ENCODE data around the gene MDFIC.

MDFIC gene

GRCh38 chr7:114916261-114916892 lies 5.5 kb upstream of the MDFIC start:
- Mint-ChIP-seq H3K4me3 (no peak overlapping the region), H3K4me1 (ENCODE audit: low read depth) (no peaks in the 10 kb centered on the region), H3K27ac (no peak overlapping the region), H3K27me3 (no peaks in the 10 kb centered on the region), H3K9me3 (no peaks in the 10 kb centered on the region), H3K36me3 (ENCODE audit: low read depth) (no peaks in the 10 kb centered on the region)
- intact Hi-C loops (cut with micrococcal nuclease) = no loop called here

DNA sequence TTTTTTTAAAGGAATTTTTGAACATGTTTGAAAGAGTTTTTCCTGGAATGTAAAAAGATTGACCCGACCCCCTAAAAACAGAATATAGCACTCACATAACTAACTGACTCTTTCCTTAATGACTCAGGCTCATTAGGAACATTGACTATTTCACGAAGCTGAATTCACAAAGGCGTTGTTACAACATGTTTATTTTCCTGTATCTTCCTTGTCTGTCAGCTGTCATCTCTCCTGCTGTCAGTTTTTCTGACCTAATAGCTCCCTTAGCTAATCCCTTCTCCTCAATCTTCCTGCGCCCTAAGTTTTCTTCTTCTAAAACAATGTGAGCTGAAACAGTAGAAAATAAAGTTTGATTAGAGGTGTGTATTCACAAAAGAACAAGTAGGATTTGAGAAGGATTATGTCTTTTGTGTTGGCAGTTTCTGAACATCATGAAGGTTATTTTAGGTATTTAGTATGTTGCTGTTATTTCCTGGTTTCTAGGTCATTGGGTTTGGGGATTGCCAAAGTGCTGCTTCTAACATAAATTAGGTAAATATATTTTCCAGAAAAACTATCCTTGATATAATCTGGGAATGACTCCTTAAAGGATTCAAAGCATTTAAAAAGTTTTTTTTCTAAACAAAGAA lies 4.6 kb upstream of the MDFIC start:
- Mint-ChIP-seq H3K27me3 (no peaks in the 10 kb centered on the region), H3K36me3 (ENCODE audit: low read depth) (peaks cover 6% of the 10 kb centered on the region), H3K4me1 (ENCODE audit: low read depth) (no peaks in the 10 kb centered on the region), H3K4me3 (no peak overlapping the region), H3K27ac (no peak overlapping the region), H3K9me3 (no peaks in the 10 kb centered on the region)
- intact Hi-C loops (cut with micrococcal nuclease) = no loop called here

GRCh38 chr7:114919587-114919986 lies 2.3 kb upstream of the MDFIC start:
- Mint-ChIP-seq H3K36me3 (ENCODE audit: low read depth) (peaks cover 8% of the 10 kb centered on the region), H3K27me3 (no peaks in the 10 kb centered on the region), H3K4me1 (ENCODE audit: low read depth) (no peaks in the 10 kb centered on the region), H3K4me3 (no peak overlapping the region), H3K27ac (no peak overlapping the region), H3K9me3 (no peaks in the 10 kb centered on the region)
- intact Hi-C loops (cut with micrococcal nuclease) = no loop called here

- Mint-ChIP-seq H3K4me3 (peak overlapping the region; percentile 100), H3K36me3 (ENCODE audit: low read depth) (peaks cover 8% of the 10 kb centered on the region), H3K9me3 (no peaks in the 10 kb centered on the region), H3K27me3 (no peaks in the 10 kb centered on the region), H3K27ac (peak overlapping the region; percentile 99), H3K4me1 (ENCODE audit: low read depth) (peaks cover 6% of the 10 kb centered on the region)
- intact Hi-C loops (cut with micrococcal nuclease) = loop anchor here (5.0 kb wide), 1 partner anchor 36 kb away; no protein-coding TSS in a partner anchor
Measured at GRCh38 chr7:114921631-114922025, 266 bp upstream of the MDFIC start.

- Mint-ChIP-seq H3K4me3 (peak overlapping the region; percentile 100), H3K4me1 (ENCODE audit: low read depth) (peaks cover 11% of the 10 kb centered on the region), H3K36me3 (ENCODE audit: low read depth) (peaks cover 14% of the 10 kb centered on the region), H3K27me3 (no peaks in the 10 kb centered on the region), H3K9me3 (no peaks in the 10 kb centered on the region), H3K27ac (peak overlapping the region; percentile 99)
- intact Hi-C loops (cut with micrococcal nuclease) = loop anchor here (5.0 kb wide), 1 partner anchor 34 kb away; no protein-coding TSS in a partner anchor
Measured at GRCh38 chr7:114922652-114923402, 933 bp downstream of the MDFIC start.

- Mint-ChIP-seq H3K27ac (peak overlapping the region; percentile 99), H3K4me1 (ENCODE audit: low read depth) (peaks cover 11% of the 10 kb centered on the region), H3K27me3 (no peaks in the 10 kb centered on the region), H3K36me3 (ENCODE audit: low read depth) (peaks cover 14% of the 10 kb centered on the region), H3K4me3 (peak overlapping the region; percentile 100), H3K9me3 (no peaks in the 10 kb centered on the region)
- intact Hi-C loops (cut with micrococcal nuclease) = loop anchor here (5.0 kb wide), 1 partner anchor 34 kb away; no protein-coding TSS in a partner anchor
Measured at GRCh38 chr7:114923403-114923713, 1.5 kb downstream of the MDFIC start.

- H3K4me1 Mint-ChIP-seq (ENCODE audit: low read depth) = peaks cover 11% of the 10 kb centered on the region
Measured at GRCh38 chr7:114924038-114924712, 2.3 kb downstream of the MDFIC start.

GRCh38 chr7:114925434-114925833 lies 3.5 kb downstream of the MDFIC start:
- Mint-ChIP-seq H3K4me3 (peak overlapping the region; percentile 14), H3K4me1 (ENCODE audit: low read depth) (peaks cover 11% of the 10 kb centered on the region)
- intact Hi-C loops (cut with micrococcal nuclease) = no loop called here

More at GRCh38 chr7:114924038-114924712, 2.3 kb downstream of the MDFIC start:
- H3K4me3 Mint-ChIP-seq = peak overlapping the region; percentile 100
- H3K36me3 Mint-ChIP-seq (ENCODE audit: low read depth) = peaks cover 14% of the 10 kb centered on the region
- no peaks in the 10 kb centered on the region for H3K27me3 Mint-ChIP-seq
- intact Hi-C loops (cut with micrococcal nuclease) = loop anchor here (5.0 kb wide), 1 partner anchor 33 kb away; no protein-coding TSS in a partner anchor
- no peaks in the 10 kb centered on the region for H3K9me3 Mint-ChIP-seq
- H3K27ac Mint-ChIP-seq = peak overlapping the region; percentile 99

DNA sequence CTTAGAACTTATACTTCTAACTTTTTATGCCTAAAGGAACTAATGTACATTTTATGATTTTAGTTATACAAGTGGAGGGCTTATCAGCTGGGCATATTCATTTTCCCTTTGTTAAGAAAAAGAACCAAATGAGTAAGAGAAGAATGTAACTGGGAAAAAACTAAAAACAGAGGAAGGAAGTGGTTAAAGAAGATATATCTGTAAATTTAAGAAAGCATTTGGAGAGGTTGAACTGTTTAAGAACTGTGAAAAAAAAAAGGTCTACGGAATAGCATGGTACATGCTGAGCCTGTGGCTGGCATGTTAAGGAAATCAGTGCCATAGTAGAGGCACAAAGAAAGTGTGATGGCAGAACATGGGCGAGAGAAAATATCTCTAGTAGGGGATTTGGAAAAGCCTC lies 6.2 kb downstream of the MDFIC start:
- Mint-ChIP-seq H3K27me3 (no peaks in the 10 kb centered on the region), H3K4me3 (peak overlapping the region; percentile 10), H3K9me3 (no peaks in the 10 kb centered on the region), H3K27ac (no peak overlapping the region), H3K4me1 (ENCODE audit: low read depth) (peaks cover 34% of the 10 kb centered on the region), H3K36me3 (ENCODE audit: low read depth) (peaks cover 11% of the 10 kb centered on the region)
- intact Hi-C loops (cut with micrococcal nuclease) = loop anchor here (1.0 kb wide), 1 partner anchor 8 kb away; no protein-coding TSS in a partner anchor

More at GRCh38 chr7:114925434-114925833, 3.5 kb downstream of the MDFIC start:
- H3K27me3 Mint-ChIP-seq = no peaks in the 10 kb centered on the region
- H3K27ac Mint-ChIP-seq = peak overlapping the region; percentile 19
- H3K36me3 Mint-ChIP-seq (ENCODE audit: low read depth) = peaks cover 14% of the 10 kb centered on the region
- no peaks in the 10 kb centered on the region for H3K9me3 Mint-ChIP-seq

DNA sequence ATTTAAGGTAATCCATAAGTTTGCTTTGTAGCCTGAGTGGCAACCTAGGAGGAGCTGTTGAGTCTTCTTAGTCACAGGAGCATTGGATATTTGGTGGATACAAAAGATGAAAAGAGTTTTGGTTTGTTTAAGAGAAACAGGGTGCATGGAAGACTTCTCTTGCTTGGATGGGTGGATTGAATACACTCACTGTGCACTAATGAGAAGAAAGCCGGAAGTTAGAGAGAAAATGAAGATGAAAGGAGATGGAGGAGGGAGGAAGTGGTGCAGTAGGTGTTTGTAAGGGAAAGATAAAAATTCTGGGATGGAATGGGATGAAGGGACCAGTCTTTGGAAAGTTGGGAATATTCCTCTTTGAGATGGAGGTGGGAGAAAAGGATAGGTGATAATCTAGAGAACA lies 7.7 kb downstream of the MDFIC start:
- Mint-ChIP-seq H3K4me1 (ENCODE audit: low read depth) (peaks cover 49% of the 10 kb centered on the region), H3K36me3 (ENCODE audit: low read depth) (peaks cover 11% of the 10 kb centered on the region), H3K27me3 (no peaks in the 10 kb centered on the region), H3K9me3 (no peaks in the 10 kb centered on the region), H3K4me3 (no peak overlapping the region), H3K27ac (no peak overlapping the region)
- intact Hi-C loops (cut with micrococcal nuclease) = no loop called here

DNA sequence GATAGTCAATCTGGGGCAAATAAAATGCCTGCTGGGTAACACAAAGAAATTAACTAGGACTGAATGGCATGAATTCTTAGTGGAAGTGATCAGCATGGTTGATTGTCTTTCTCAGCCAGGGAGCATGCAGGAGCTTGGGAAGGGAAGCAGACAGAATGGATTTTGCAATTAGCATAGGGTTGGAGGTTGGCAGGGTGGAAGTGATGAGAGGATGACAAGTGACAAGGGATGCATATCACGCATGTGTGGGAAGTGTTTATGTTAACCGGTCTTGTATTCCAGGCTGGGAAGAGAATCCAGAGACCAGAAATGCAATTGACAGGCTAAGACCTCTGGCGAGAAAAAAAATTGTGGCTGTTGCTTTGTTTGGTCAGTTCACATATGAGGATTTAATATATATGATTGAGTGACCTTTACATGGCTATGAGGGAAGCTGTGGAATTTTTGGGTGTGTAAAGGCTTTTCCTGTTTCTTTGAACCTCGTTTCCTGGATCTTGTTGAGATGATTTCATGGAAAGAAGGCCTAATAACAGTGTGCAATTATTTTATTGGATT lies 8.3 kb downstream of the MDFIC start:
- Mint-ChIP-seq H3K4me3 (no peak overlapping the region), H3K36me3 (ENCODE audit: low read depth) (peaks cover 11% of the 10 kb centered on the region), H3K4me1 (ENCODE audit: low read depth) (peaks cover 52% of the 10 kb centered on the region), H3K27me3 (no peaks in the 10 kb centered on the region), H3K9me3 (no peaks in the 10 kb centered on the region), H3K27ac (no peak overlapping the region)
- intact Hi-C loops (cut with micrococcal nuclease) = no loop called here

DNA sequence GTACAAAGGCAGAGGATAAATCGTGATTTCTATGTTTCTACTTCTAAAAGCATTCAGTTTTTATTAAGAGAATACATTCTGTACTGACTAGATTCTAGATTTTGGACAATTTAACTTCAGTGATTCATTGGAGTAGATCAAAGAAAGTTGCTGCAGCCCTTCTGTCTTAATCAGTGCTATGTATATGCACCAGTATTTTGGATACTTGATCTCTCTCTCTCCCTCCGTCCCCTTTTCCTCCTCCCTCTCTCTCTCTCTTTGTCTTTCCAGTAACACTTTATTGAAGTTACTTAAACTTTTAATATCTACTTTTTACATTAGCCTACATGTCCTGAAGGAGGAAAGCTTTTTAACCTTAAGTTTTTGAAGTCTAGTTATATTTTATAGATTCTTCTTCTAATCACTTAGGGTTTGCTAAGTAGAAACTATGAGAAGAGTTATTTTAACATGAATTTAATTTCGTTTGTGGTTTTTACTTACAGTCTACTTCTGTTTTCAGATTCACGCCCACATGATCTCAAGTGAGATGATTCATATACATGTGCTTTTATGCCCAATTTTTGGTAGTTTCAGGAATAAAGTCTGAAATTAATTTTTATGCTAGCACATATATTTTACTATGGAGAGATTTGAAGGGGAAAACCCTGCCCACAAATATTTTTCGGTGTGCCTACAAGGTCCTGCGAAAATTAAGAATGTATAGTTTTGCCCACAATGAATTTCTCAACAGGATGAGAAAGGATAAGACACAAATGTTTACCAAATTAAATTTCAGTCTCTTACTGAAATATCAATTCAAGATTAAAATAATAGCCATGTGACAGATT lies 9.1 kb downstream of the MDFIC start:
- Mint-ChIP-seq H3K27ac (no peak overlapping the region), H3K36me3 (ENCODE audit: low read depth) (peaks cover 11% of the 10 kb centered on the region), H3K4me3 (peak overlapping the region; percentile 65), H3K9me3 (no peaks in the 10 kb centered on the region), H3K4me1 (ENCODE audit: low read depth) (peaks cover 52% of the 10 kb centered on the region), H3K27me3 (no peaks in the 10 kb centered on the region)
- intact Hi-C loops (cut with micrococcal nuclease) = no loop called here

DNA sequence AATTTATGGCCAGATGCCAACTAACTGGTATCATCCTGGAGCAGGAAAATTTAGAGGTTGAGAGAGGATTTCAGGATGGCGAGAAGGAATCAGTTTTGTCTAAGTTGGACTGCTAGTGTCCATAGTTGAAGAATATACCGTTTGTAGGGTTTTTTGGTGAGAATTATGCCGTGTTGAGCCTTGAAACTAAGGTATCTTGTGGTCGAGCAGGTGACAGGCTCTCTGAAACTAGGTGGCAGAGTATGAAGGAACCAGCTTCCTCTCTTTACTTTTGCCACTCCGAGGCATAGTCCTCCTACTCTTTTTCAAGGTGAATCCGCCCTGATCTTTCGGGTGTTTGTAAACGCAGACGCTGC lies 9.7 kb downstream of the MDFIC start:
- Mint-ChIP-seq H3K27ac (no peak overlapping the region), H3K9me3 (no peaks in the 10 kb centered on the region), H3K4me3 (peak overlapping the region; percentile 65), H3K27me3 (no peaks in the 10 kb centered on the region), H3K36me3 (ENCODE audit: low read depth) (peaks cover 11% of the 10 kb centered on the region), H3K4me1 (ENCODE audit: low read depth) (peaks cover 52% of the 10 kb centered on the region)
- intact Hi-C loops (cut with micrococcal nuclease) = no loop called here

All from dendritic cell treated with granulocyte-macrophage colony-stimulating factor and Interleukin-4, amounts not matched to agents 40 ng/mL and 50 ng/mL, for 4 days (primary cell).